Measurements from ENCODE around the gene C4B. TPM values are rescaled to one million over a fixed set of nuclear protein-coding genes. Genes with fewer than 3 reads are reported as not detected.

C4B gene
- total RNA-seq, 1 experiment from 2014 or later: 3.7 TPM

DNA sequence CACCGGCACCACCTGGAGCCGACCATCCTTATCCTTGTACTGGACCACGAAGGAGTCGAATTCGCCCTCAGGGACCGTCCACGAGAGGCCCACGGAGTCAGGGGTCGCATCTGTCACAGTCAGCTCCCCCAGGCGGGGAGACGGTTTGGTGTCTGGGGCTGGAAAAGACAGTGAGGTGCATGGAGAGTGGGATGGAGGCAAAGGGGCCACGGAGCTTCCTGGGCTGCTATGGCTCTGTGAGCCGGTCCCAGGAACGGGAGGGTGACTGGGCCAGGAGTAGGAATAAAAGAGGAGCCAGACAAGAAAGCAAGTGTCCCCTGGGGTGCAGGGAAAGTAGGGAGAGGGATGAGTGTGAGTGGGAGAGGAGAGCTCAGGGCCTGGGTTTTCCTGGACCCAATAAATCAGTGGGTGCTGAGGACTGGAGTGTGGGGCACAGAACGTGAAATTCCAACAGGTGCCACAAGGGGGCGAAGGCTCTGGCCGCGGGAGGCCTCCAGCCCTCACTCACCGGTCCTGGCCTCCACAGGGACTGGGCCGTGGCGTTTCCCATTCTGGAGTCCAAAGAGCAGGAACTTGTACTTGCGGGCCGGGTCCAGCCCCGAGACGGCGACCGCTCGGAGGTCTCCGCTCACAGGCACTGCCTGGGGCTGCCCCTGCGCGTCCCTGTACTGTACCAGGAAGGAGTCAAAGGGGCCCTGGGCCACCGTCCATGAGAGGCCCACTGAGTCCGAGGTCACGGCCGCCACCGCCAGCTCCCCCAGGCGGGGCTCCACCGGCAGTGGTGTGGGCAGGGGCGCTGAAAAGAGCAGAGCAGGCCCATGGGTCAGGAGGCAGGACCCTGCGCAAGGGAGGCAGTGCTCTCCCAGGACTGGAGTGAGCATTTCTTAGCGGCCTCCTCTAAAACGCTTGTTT is 33.5 kb downstream of the C4B start:
- ChIA-PET CTCF (interaction anchor here (0.5 to 3.5 kb wide), 34 partner anchors 9 to 819 kb away, joined by 3 to 23 read pairs (median 4); partner anchors contain the start of genes AGPAT1, EHMT2, FKBPL and NEU1), POLR2A (interaction anchor here (0.6 to 0.7 kb wide), 2 partner anchors 99 to 924 kb away, joined by 3 read pairs; no protein-coding TSS in a partner anchor)
- H3K9me3 Mint-ChIP-seq: no peaks in the 10 kb centered on the region
- H3K4me1 Mint-ChIP-seq: peaks cover 2% of the 10 kb centered on the region; the same call in 1 of the 2 replicates
- ATAC-seq (peak; percentile 71), DNase-seq (ENCODE audit: low spot score) (peak; percentile 88)
- no peak overlapping the region for H3K27ac Mint-ChIP-seq
- H3K4me3 Mint-ChIP-seq: no peak overlapping the region
- no peaks in the 10 kb centered on the region; the same call in 1 of the 2 replicates for H3K27me3 Mint-ChIP-seq (ENCODE audit: low read depth)
- H3K36me3 Mint-ChIP-seq: no peaks in the 10 kb centered on the region
- TF ChIP-seq ELF4 (CRISPR knock-in tag; IDR thresholded peaks at IDR 0.05; ENCODE audit: low read depth) (no peak), ATF1 (CRISPR knock-in tag; IDR thresholded peaks at IDR 0.05) (no peak), ZNF219 (CRISPR knock-in tag; IDR thresholded peaks at IDR 0.05; ENCODE audit: borderline replicate concordance) (no peak), NR3C1 (CRISPR knock-in tag; conservative IDR thresholded peaks at IDR 0.05; ENCODE audit: low read depth) (no peak), NR2C2 (CRISPR knock-in tag; IDR thresholded peaks at IDR 0.05) (no peak), ZNF671 (CRISPR knock-in tag; IDR thresholded peaks at IDR 0.05) (no peak), GABPB1 (CRISPR knock-in tag; IDR thresholded peaks at IDR 0.05) (0 out of 2 replicates have a peak, but pooled peaks have one; percentile 8)
- TF ChIP-seq, protein P1, sequence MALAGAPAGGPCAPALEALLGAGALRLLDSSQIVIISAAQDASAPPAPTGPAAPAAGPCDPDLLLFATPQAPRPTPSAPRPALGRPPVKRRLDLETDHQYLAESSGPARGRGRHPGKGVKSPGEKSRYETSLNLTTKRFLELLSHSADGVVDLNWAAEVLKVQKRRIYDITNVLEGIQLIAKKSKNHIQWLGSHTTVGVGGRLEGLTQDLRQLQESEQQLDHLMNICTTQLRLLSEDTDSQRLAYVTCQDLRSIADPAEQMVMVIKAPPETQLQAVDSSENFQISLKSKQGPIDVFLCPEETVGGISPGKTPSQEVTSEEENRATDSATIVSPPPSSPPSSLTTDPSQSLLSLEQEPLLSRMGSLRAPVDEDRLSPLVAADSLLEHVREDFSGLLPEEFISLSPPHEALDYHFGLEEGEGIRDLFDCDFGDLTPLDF (CRISPR knock-in tag; IDR thresholded peaks at IDR 0.05): no peak
- TF ChIP-seq, protein P2, sequence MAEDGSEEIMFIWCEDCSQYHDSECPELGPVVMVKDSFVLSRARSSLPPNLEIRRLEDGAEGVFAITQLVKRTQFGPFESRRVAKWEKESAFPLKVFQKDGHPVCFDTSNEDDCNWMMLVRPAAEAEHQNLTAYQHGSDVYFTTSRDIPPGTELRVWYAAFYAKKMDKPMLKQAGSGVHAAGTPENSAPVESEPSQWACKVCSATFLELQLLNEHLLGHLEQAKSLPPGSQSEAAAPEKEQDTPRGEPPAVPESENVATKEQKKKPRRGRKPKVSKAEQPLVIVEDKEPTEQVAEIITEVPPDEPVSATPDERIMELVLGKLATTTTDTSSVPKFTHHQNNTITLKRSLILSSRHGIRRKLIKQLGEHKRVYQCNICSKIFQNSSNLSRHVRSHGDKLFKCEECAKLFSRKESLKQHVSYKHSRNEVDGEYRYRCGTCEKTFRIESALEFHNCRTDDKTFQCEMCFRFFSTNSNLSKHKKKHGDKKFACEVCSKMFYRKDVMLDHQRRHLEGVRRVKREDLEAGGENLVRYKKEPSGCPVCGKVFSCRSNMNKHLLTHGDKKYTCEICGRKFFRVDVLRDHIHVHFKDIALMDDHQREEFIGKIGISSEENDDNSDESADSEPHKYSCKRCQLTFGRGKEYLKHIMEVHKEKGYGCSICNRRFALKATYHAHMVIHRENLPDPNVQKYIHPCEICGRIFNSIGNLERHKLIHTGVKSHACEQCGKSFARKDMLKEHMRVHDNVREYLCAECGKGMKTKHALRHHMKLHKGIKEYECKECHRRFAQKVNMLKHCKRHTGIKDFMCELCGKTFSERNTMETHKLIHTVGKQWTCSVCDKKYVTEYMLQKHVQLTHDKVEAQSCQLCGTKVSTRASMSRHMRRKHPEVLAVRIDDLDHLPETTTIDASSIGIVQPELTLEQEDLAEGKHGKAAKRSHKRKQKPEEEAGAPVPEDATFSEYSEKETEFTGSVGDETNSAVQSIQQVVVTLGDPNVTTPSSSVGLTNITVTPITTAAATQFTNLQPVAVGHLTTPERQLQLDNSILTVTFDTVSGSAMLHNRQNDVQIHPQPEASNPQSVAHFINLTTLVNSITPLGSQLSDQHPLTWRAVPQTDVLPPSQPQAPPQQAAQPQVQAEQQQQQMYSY (CRISPR knock-in tag; IDR thresholded peaks at IDR 0.05): 0 out of 2 replicates have a peak, but pooled peaks have one; percentile 20
- TF ChIP-seq, protein P3, sequence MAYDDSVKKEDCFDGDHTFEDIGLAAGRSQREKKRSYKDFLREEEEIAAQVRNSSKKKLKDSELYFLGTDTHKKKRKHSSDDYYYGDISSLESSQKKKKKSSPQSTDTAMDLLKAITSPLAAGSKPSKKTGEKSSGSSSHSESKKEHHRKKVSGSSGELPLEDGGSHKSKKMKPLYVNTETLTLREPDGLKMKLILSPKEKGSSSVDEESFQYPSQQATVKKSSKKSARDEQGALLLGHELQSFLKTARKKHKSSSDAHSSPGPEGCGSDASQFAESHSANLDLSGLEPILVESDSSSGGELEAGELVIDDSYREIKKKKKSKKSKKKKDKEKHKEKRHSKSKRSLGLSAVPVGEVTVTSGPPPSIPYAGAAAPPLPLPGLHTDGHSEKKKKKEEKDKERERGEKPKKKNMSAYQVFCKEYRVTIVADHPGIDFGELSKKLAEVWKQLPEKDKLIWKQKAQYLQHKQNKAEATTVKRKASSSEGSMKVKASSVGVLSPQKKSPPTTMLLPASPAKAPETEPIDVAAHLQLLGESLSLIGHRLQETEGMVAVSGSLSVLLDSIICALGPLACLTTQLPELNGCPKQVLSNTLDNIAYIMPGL (CRISPR knock-in tag; IDR thresholded peaks at IDR 0.05): peak; percentile 48
- TF ChIP-seq, protein P4, sequence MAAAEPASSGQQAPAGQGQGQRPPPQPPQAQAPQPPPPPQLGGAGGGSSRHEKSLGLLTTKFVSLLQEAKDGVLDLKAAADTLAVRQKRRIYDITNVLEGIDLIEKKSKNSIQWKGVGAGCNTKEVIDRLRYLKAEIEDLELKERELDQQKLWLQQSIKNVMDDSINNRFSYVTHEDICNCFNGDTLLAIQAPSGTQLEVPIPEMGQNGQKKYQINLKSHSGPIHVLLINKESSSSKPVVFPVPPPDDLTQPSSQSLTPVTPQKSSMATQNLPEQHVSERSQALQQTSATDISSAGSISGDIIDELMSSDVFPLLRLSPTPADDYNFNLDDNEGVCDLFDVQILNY (CRISPR knock-in tag; IDR thresholded peaks at IDR 0.05): 0 out of 2 replicates have a peak, but pooled peaks have one; percentile 29
- TF ChIP-seq, protein P5, sequence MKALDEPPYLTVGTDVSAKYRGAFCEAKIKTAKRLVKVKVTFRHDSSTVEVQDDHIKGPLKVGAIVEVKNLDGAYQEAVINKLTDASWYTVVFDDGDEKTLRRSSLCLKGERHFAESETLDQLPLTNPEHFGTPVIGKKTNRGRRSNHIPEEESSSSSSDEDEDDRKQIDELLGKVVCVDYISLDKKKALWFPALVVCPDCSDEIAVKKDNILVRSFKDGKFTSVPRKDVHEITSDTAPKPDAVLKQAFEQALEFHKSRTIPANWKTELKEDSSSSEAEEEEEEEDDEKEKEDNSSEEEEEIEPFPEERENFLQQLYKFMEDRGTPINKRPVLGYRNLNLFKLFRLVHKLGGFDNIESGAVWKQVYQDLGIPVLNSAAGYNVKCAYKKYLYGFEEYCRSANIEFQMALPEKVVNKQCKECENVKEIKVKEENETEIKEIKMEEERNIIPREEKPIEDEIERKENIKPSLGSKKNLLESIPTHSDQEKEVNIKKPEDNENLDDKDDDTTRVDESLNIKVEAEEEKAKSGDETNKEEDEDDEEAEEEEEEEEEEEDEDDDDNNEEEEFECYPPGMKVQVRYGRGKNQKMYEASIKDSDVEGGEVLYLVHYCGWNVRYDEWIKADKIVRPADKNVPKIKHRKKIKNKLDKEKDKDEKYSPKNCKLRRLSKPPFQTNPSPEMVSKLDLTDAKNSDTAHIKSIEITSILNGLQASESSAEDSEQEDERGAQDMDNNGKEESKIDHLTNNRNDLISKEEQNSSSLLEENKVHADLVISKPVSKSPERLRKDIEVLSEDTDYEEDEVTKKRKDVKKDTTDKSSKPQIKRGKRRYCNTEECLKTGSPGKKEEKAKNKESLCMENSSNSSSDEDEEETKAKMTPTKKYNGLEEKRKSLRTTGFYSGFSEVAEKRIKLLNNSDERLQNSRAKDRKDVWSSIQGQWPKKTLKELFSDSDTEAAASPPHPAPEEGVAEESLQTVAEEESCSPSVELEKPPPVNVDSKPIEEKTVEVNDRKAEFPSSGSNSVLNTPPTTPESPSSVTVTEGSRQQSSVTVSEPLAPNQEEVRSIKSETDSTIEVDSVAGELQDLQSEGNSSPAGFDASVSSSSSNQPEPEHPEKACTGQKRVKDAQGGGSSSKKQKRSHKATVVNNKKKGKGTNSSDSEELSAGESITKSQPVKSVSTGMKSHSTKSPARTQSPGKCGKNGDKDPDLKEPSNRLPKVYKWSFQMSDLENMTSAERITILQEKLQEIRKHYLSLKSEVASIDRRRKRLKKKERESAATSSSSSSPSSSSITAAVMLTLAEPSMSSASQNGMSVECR (CRISPR knock-in tag; IDR thresholded peaks at IDR 0.05; ENCODE audit: borderline replicate concordance): no peak
- TF ChIP-seq, protein P6, sequence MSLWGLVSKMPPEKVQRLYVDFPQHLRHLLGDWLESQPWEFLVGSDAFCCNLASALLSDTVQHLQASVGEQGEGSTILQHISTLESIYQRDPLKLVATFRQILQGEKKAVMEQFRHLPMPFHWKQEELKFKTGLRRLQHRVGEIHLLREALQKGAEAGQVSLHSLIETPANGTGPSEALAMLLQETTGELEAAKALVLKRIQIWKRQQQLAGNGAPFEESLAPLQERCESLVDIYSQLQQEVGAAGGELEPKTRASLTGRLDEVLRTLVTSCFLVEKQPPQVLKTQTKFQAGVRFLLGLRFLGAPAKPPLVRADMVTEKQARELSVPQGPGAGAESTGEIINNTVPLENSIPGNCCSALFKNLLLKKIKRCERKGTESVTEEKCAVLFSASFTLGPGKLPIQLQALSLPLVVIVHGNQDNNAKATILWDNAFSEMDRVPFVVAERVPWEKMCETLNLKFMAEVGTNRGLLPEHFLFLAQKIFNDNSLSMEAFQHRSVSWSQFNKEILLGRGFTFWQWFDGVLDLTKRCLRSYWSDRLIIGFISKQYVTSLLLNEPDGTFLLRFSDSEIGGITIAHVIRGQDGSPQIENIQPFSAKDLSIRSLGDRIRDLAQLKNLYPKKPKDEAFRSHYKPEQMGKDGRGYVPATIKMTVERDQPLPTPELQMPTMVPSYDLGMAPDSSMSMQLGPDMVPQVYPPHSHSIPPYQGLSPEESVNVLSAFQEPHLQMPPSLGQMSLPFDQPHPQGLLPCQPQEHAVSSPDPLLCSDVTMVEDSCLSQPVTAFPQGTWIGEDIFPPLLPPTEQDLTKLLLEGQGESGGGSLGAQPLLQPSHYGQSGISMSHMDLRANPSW (CRISPR knock-in tag; conservative IDR thresholded peaks at IDR 0.05; ENCODE audit: low read depth): no peak
- TF ChIP-seq, protein P7, sequence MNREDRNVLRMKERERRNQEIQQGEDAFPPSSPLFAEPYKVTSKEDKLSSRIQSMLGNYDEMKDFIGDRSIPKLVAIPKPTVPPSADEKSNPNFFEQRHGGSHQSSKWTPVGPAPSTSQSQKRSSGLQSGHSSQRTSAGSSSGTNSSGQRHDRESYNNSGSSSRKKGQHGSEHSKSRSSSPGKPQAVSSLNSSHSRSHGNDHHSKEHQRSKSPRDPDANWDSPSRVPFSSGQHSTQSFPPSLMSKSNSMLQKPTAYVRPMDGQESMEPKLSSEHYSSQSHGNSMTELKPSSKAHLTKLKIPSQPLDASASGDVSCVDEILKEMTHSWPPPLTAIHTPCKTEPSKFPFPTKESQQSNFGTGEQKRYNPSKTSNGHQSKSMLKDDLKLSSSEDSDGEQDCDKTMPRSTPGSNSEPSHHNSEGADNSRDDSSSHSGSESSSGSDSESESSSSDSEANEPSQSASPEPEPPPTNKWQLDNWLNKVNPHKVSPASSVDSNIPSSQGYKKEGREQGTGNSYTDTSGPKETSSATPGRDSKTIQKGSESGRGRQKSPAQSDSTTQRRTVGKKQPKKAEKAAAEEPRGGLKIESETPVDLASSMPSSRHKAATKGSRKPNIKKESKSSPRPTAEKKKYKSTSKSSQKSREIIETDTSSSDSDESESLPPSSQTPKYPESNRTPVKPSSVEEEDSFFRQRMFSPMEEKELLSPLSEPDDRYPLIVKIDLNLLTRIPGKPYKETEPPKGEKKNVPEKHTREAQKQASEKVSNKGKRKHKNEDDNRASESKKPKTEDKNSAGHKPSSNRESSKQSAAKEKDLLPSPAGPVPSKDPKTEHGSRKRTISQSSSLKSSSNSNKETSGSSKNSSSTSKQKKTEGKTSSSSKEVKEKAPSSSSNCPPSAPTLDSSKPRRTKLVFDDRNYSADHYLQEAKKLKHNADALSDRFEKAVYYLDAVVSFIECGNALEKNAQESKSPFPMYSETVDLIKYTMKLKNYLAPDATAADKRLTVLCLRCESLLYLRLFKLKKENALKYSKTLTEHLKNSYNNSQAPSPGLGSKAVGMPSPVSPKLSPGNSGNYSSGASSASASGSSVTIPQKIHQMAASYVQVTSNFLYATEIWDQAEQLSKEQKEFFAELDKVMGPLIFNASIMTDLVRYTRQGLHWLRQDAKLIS (CRISPR knock-in tag; IDR thresholded peaks at IDR 0.05; ENCODE audit: borderline replicate concordance): no peak

All from WTC11 (cell line).